OCI-LY7 (cell line): ENCODE data around the gene CLSTN2.

Experiments
- EZH2phosphoT487 ChIP-seq: fragments of 200-600 bp; sonication (generic); IDR thresholded peaks from 2 replicates; pipeline ENCODE4 v1.6.1; 2018; ENCODE audit warnings: low read depth, borderline replicate concordance, mild to moderate bottlenecking, mixed run types, antibody characterized with exemption, low read length, moderate library complexity, mixed read lengths
- TF ChIP-seq, protein P1 (sequence below): fragments of 200-600 bp; sonication (generic); conservative IDR thresholded peaks from 2 replicates; pipeline ENCODE4 v1.5.1; 2014; ENCODE audit warnings: mild to moderate bottlenecking, antibody characterized with exemption, low read length, moderate library complexity, mixed read lengths

DNA sequence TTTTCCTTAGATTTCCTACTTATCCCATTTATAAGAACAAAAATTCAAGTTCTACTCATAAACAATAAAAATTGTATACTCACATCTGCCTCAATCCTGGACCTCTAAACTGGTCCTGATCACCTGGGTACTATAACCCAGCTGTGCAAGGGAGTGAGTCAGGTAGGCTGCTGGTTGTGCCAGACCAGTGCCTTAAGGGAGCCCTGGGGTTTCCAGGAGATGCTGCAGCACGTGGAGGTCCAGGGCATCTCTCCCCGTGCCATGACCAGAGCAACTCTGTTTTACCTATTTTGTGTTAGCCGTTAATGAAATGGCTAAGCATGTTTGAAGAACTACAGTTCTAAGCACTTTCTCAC is 602.7 kb downstream of the CLSTN2 start:
- TF ChIP-seq, protein P1, sequence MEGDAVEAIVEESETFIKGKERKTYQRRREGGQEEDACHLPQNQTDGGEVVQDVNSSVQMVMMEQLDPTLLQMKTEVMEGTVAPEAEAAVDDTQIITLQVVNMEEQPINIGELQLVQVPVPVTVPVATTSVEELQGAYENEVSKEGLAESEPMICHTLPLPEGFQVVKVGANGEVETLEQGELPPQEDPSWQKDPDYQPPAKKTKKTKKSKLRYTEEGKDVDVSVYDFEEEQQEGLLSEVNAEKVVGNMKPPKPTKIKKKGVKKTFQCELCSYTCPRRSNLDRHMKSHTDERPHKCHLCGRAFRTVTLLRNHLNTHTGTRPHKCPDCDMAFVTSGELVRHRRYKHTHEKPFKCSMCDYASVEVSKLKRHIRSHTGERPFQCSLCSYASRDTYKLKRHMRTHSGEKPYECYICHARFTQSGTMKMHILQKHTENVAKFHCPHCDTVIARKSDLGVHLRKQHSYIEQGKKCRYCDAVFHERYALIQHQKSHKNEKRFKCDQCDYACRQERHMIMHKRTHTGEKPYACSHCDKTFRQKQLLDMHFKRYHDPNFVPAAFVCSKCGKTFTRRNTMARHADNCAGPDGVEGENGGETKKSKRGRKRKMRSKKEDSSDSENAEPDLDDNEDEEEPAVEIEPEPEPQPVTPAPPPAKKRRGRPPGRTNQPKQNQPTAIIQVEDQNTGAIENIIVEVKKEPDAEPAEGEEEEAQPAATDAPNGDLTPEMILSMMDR, result no peak
- TF ChIP-seq EZH2phosphoT487, result no peak
